Calu3 (cell line): Measurements from ENCODE around the gene SRSF2. TPM values are rescaled to one million over a fixed set of nuclear protein-coding genes. Genes with fewer than 3 reads are reported as not detected.
"Not testable (repeated sequence)": the region's sequence is repeated elsewhere in the genome, so short reads cannot be mapped to it uniquely, and the experiment has no call there.

Source experiments
- BruUV-seq: library from RNA; stranded (reverse); fragments of 400-500 nt; replicated peaks from 2 replicates; lab custom pipeline; 2021; lab: Mats Ljungman, UMichigan
- CTCF ChIA-PET: fragments of 300-600 bp; sonication (Branson Sonifier 250); formaldehyde crosslinking; loops from one replicate; lab custom pipeline; 2022; ENCODE audit warnings: antibody characterized with exemption; lab: Charles Lee
- DNase-seq: peaks from one replicate; pipeline ENCODE4 v3.0.0; 2022
- H3K27ac Mint-ChIP-seq: one replicate; pipeline ENCODE4 v1.8.0; 2022; ENCODE audit warnings: mixed read lengths; ENCODE audit not compliant: unreplicated experiment
- H3K27me3 Mint-ChIP-seq: one replicate; pipeline ENCODE4 v1.8.0; 2022; ENCODE audit warnings: mixed read lengths; ENCODE audit not compliant: unreplicated experiment
- H3K36me3 Mint-ChIP-seq: one replicate; pipeline ENCODE4 v1.8.0; 2022; ENCODE audit warnings: mild to moderate bottlenecking, moderate library complexity, mixed read lengths; ENCODE audit not compliant: insufficient read depth, unreplicated experiment
- H3K4me1 Mint-ChIP-seq: one replicate; pipeline ENCODE4 v1.8.0; 2022; ENCODE audit warnings: mild to moderate bottlenecking, low read depth, mixed read lengths; ENCODE audit not compliant: unreplicated experiment
- H3K4me3 Mint-ChIP-seq: one replicate; pipeline ENCODE4 v1.8.0; 2022; ENCODE audit warnings: mild to moderate bottlenecking, low read depth, moderate library complexity, mixed read lengths; ENCODE audit not compliant: unreplicated experiment
- H3K9me3 Mint-ChIP-seq: one replicate; pipeline ENCODE4 v1.8.0; 2022; ENCODE audit warnings: low read depth, mixed read lengths; ENCODE audit not compliant: unreplicated experiment
- intact Hi-C: fragments of 100-400 bp; cut with micrococcal nuclease; formaldehyde crosslinking; loops from one replicate; pipeline ENCODE4 v1.10.0; 2022; ENCODE audit not compliant: unreplicated experiment
- total RNA-seq: library from RNA; stranded (reverse); gene quantifications from 2 replicates; pipeline ENCODE4 v1.2.3, GENCODE V29; 2022
- TF ChIP-seq, protein P1 (sequence below): fragments of 200-600 bp; IDR thresholded peaks from one replicate; pipeline ENCODE4 v1.8.0; 2022; ENCODE audit warnings: antibody characterized with exemption; ENCODE audit not compliant: unreplicated experiment

The SRSF2 gene
- total RNA-seq, 1 experiment from 2014 or later: 238 TPM

DNA sequence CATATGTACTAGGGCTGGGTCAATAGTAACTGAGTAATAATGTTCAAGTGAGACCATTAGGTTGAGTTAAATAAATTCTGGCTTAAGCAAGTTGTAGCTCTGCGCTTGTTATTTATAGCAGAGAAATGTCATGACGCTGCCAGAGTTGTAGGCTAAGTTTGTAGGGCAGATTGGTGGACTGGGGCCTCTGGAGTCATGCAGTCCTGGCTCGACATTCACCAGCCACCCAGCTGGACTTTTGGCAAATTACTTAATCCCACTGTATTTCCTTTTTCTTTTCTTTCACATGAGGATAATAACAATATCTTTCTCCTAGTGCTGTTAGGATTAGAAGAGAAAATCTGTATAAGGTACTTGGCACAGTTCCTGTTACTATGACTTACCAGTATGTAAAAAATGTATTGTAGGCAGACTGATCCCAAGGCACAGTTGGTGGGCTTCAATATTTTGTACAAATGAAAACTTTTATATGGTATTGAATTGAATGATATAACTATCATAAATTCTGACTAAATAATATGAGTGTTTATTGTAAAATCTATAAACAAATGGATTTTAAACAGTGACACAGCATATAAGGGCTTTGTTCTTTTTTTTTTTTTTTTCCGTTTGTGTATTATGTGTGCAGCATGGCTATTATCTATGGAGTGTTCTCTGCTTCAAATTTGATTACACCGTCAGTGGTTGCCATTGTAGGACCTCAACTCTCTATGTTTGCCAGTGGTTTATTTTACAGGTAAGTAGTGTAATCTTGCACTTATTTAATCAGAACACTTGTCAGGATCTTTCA, 3.4 kb upstream of the SRSF2 start:
- CTCF ChIA-PET: interaction anchor here (0.6 kb wide), 1 partner anchor 1805 kb away, joined by 4 read pairs; no protein-coding TSS in a partner anchor
- Mint-ChIP-seq H3K27ac (no peak overlapping the region), H3K4me3 (no peak overlapping the region), H3K9me3 (no peaks in the 10 kb centered on the region), H3K4me1 (no peaks in the 10 kb centered on the region), H3K36me3 (peaks cover 40% of the 10 kb centered on the region), H3K27me3 (no peaks in the 10 kb centered on the region)
- intact Hi-C loops: no loop called here
- TF ChIP-seq, protein P1, sequence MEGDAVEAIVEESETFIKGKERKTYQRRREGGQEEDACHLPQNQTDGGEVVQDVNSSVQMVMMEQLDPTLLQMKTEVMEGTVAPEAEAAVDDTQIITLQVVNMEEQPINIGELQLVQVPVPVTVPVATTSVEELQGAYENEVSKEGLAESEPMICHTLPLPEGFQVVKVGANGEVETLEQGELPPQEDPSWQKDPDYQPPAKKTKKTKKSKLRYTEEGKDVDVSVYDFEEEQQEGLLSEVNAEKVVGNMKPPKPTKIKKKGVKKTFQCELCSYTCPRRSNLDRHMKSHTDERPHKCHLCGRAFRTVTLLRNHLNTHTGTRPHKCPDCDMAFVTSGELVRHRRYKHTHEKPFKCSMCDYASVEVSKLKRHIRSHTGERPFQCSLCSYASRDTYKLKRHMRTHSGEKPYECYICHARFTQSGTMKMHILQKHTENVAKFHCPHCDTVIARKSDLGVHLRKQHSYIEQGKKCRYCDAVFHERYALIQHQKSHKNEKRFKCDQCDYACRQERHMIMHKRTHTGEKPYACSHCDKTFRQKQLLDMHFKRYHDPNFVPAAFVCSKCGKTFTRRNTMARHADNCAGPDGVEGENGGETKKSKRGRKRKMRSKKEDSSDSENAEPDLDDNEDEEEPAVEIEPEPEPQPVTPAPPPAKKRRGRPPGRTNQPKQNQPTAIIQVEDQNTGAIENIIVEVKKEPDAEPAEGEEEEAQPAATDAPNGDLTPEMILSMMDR: no peak
- no peak for DNase-seq
- BruUV-seq: no TSS peak

DNA sequence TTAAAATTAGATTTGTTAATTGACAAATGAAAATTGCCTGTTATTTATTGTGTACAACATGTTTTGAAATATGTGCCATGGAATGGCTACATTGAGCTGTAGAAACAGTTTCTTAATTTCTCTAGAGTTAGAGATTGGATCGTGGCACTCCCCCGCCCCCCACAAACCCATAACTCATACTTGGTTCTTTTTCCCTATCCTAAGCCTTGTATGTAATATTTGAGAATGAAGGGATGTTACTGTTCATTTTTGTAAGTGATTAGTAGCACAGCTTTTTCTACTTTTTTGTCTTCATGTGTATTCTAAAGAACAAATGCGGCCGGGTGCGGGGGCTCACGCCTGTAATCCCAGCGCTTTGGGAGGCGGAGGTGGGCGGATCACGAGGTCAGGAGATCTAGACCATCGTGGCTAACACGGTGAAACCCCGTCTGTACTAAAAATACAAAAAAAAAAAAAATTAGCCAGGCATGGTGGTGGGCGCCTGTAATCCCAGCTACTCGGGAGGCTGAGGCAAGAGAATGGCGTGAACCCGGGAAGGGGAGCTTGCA, 2.5 kb upstream of the SRSF2 start:
- not testable (repeated sequence) for H3K9me3 Mint-ChIP-seq

DNA sequence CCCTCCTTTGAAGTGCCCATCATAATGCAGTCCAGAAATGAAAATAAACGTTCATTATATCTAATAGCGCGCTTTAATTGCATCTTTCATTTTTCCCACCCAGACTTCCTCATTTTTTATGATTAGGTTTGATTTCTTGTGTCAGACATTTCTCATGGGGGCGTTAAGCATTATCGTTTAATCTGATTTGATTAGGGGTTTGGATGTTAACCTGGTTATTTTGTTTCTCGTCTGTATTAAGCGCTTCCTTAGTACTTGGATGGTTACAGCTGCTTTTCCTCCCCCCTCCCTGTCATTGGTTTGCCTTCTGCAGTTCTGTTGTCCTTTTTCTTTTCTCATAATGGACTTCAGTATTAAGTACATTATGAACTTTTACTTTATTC, 1.3 kb upstream of the SRSF2 start:
- peaks cover 60% of the 10 kb centered on the region for H3K36me3 Mint-ChIP-seq
- H3K27me3 Mint-ChIP-seq: no peaks in the 10 kb centered on the region
- no TSS peak for BruUV-seq
- CTCF ChIA-PET: interaction anchor here (0.6 kb wide), 1 partner anchor 328 kb away, joined by 4 read pairs; no protein-coding TSS in a partner anchor
- peak overlapping the region; percentile 89 for H3K27ac Mint-ChIP-seq
- H3K9me3 Mint-ChIP-seq: no peaks in the 10 kb centered on the region
- peaks cover 20% of the 10 kb centered on the region for H3K4me1 Mint-ChIP-seq
- H3K4me3 Mint-ChIP-seq: peak overlapping the region; percentile 93
- TF ChIP-seq, protein P1: no peak
- no peak for DNase-seq
- intact Hi-C loops: no loop called here

More for the DNA sequence above, 2.5 kb upstream of the SRSF2 start:
- H3K27ac Mint-ChIP-seq, H3K4me1 Mint-ChIP-seq, intact Hi-C loops, H3K27me3 Mint-ChIP-seq, DNase-seq, H3K4me3 Mint-ChIP-seq, BruUV-seq: not testable (repeated sequence)
- peaks cover 48% of the 10 kb centered on the region for H3K36me3 Mint-ChIP-seq
- CTCF ChIA-PET: interaction anchor here (0.5 to 0.6 kb wide), 2 partner anchors 549 to 1805 kb away, joined by 3 to 4 read pairs; no protein-coding TSS in a partner anchor

DNA sequence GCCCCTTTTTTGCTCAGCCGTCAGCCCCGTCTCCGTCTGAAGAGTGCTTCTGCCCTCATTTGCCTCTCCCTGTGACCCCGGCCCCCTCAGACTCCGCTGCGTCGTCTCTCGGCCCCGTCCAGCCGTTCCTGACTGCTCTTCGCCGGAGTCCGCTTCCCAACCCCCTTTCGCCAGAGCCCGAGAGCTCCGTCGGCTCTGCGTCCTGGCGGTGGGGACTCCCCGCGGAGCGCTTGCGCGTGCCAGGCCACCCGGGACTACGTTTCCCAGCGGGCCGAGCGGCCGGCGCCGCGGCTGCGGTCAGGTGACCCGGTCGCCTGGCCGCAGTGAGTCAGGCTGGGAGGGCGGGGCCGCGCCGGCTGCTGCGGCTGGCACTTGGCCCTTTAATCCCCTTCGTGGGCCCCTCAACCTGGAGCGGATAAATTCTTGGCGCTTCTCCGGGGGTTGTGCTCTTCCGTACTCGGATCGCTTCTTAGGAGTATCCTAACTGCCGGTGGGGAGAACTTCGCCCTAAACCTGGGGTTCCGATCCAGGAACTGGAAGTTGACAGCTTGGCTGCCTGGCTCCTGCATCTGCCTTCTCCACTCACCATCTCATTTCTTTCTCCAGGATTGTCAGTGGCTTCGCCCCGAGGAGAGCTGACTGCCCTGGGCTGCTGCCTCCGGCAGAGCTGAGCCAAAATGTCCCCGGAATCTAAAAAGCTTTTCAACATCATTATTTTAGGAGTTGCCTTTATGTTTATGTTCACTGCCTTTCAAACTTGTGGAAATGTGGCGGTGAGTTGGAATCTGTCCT, 741 bp upstream of the SRSF2 start, which contains the start of gene MFSD11:
Gene MFSD11, plus strand, starts transcription at position 444 of the 792 bp plus-strand sequence. Its CDS starts 234 bp downstream, at position 678.
- intact Hi-C loops: no loop called here
- H3K4me3 Mint-ChIP-seq: peak within 1 kb of the TSS; percentile 93
- peak; percentile 93 for DNase-seq
- H3K4me1 Mint-ChIP-seq: peaks cover 24% of the 10 kb centered on the region
- no peaks in the 10 kb centered on the region for H3K27me3 Mint-ChIP-seq
- no peaks in the 10 kb centered on the region for H3K9me3 Mint-ChIP-seq
- H3K36me3 Mint-ChIP-seq: peaks cover 66% of the 10 kb centered on the region
- TF ChIP-seq, protein P1: no peak
- peak within 1 kb of the TSS; percentile 89 for H3K27ac Mint-ChIP-seq
- TSS peak; percentile 46 for BruUV-seq
- CTCF ChIA-PET: interaction anchor here (0.6 kb wide), 1 partner anchor 327 kb away, joined by 4 read pairs; no protein-coding TSS in a partner anchor
